ENCODE results near the gene CCNG2.

Gene CCNG2

GRCh38 chr4:77175201-77175611 is 18.2 kb downstream of the CCNG2 start:
- no peak for DNase-seq (ENCODE audit: low read depth in 1 of 2, low spot score in 1 of 2)

GRCh38 chr4:77176640-77177039 is 19.6 kb downstream of the CCNG2 start:
- DNase-seq (ENCODE audit: low read depth in 1 of 2, low spot score in 1 of 2), result no peak

- no peak for DNase-seq (ENCODE audit: low read depth in 1 of 2, low spot score in 1 of 2)
These were observed 20.2 kb downstream of the CCNG2 start for GRCh38 chr4:77177199-77177598.

- no peak for DNase-seq (ENCODE audit: low read depth in 1 of 2, low spot score in 1 of 2)
These were observed 21.6 kb downstream of the CCNG2 start for GRCh38 chr4:77178560-77178959.

DNA sequence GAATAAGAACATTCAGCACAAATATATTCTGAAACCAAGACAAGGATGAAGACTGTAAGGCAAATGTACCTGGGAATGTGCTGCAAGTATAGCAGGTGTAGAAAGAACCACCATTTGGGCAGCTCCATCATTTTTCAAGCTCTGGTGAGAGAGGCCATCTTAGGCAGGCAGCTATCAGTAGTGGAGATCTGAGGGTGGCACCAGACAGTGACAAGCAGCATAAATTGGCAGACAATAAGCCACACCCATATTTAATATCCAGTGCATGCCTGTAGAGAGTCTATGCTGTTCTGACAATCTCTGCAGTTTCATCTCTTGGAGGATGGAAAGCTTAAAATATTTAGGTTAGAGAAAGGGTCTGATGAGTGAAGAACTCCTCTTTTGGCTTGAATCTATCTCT is 22.5 kb downstream of the CCNG2 start:
- DNase-seq (ENCODE audit: low read depth in 1 of 2, low spot score in 1 of 2), result no peak

DNA sequence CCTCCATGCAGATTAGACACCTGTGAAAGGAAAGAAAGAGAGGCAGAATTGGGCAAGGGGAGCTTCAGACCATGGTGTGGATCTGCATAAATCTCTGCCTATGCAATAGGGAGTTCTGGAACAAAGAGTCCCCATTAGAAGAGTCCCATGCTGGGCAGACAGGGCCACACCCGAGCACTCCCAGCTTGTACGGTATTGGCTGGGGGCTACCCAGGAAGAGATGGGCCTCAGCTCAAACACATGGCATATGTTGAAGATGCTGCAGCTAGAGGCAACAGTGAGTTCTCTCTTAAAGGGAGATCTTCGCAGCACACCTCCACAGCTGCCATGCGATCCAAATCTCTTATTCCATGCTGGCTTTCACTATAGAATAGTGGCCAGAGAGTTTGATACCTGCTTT is 24.7 kb downstream of the CCNG2 start:
- DNase-seq (ENCODE audit: low read depth in 1 of 2, low spot score in 1 of 2), result no peak

DNA sequence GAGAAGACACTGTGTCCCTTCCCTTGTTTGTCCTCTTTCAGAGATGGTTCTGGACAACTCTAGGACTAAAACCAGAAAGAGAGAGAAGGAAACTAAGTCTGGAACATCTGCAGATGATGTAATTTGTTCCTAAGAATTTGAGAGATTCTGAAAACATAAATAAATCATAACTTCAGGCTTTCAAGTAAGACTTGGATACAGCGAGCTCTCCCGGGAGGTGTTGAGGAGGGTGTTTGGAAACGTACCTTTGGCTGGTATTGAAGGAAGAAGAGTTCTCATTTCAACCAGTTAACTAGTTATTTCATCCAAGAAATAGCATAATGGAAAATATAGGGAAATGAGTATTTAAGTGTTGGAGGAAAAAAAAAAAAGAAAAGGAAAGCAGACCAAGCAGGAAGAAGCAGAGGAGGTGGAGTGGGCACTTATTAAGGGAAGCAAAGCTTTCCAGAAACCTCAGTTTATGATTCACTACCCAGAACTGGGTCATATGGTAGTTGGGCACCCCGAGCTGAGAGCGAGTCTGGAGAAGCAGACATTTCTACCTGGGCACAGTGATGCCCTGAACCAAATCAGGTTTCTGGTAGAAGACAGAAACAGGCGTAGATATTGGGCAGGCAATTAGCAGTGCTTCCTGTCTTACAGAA is 26.9 kb downstream of the CCNG2 start:
- no peak for DNase-seq (ENCODE audit: low read depth in 1 of 2, low spot score in 1 of 2)

GRCh38 chr4:77184974-77185373 is 28.0 kb downstream of the CCNG2 start:
- DNase-seq (ENCODE audit: low read depth in 1 of 2, low spot score in 1 of 2), result no peak

DNA sequence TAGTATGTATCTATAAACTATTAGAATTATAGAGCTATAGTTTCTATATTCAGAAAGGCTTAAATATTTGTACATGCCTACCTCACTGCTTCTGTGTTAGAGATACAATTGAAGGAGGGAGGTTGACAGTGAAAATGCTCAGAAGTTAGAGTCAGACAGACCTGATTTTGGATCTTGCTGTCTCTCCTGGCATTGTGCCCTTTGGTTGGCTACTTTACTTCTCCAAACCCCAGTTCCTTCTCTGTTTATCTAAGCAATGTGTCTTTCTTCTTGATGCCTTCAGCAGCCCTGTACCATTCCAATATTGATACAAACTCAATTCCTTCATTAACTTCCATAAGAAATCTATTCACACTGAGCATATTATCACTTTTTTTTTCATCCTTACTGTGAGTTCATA is 28.7 kb downstream of the CCNG2 start:
- DNase-seq (ENCODE audit: low read depth in 1 of 2, low spot score in 1 of 2), result no peak

DNA sequence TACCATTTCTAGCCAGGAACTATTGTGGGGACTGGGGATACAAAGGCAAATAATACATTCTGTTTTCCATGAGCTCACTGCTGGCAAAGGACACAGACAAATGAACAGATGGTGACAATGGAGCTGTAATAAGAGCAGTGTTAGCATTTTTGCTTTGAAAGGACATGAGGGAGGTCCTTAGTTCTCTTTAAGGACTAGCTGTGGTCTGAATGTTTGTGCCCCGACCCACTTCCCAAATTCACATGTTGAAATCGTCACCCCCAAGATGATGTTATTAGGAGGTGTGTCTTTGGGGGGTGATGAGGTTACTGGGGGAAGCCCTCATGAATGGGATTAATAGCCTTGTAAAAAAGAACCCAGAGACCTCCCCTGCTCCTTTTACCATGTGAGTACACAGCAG is 30.3 kb downstream of the CCNG2 start:
- DNase-seq (ENCODE audit: low read depth in 1 of 2, low spot score in 1 of 2), result no peak

DNA sequence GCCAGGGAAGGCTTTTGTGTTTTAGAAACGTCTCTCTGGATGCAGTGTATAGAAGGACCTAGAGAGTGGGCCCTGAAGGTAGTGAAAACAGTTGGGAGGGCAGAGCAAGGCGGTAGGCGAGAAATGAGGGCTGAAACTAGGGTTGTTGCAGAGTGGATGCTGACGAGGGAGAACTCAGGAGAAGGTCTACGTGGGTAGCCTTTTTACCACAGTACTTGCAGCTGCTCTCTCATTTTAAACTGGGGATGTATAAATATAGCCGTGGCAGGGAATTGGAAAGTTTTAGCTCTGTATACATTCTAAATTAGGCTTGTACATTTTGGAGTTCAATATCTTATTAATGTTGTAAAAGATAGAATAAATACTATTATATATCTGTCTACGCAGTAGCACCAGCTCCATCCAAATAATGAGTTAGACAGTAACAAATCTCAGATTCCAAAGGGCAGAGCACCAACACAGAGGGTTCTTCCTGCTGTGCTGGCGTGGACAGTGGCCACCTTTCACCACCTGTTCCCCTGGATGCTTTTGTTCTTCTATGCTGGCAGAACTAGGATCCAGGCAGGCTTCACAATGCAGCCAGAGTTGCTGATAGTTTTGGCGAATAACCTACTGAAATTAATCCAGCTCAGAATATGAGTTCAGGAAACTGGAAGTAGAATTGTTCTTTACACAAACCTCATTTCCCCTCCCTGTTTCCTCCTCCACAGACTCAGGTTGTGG is 31.7 kb downstream of the CCNG2 start:
- no peak for DNase-seq (ENCODE audit: low read depth in 1 of 2, low spot score in 1 of 2)

DNA sequence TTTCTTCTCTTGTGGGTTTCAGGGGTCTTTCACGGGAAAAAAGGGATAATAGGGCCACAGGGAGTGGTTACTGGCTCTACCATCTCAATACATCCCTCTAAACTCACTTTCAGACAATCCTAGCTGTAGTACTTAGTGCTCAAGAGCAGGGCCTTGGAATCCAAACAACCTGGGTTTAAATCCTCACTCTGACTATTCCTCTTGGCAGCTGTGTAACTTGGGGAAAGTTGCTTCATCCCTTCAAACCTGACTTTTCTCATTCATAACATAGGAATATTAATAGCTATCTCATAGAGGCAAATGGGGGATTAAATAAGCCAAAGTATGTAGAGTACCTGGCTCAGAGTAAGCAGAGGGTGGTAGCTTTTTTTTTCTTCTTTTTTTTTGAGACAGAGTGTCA is 32.4 kb downstream of the CCNG2 start:
- no peak for DNase-seq (ENCODE audit: low read depth in 1 of 2, low spot score in 1 of 2)

DNA sequence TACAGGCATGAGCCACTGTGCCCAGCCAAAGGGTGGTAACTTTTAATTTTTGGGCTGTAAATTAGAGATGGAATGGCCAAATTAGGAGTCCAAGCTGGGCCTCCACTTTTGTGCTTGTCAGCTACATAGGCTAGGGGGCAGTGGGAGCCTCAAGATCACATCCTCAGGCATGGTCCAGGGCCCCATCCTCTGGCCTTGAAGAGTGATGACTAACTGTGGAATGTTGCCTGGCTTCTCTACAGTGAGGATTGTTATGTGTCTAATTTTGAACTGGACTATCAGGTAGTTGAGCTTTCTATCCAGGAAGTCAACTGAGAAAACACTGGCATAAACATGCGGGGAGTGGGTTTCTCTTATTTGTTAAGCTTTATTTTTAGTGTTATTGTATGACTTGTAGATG is 33.0 kb downstream of the CCNG2 start:
- no peak for DNase-seq (ENCODE audit: low read depth in 1 of 2, low spot score in 1 of 2)

DNA sequence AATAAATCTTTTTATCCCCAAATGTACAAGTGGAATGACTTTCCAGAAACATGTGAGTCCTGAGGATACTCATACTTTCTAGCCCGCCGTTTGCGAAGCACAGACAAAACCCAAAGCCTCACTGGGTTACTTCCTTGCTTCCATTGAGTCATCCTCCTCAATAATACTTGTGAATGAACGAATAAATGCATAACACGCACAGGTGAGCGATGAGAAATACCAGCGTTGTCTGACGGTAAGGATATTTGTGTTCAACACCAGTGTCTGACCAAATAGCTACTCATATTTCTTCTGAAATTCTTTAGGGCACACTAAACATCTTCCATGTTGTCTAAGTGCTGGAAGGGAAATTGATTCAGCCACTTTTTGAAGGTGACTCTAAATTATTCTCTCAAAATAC is 36.0 kb downstream of the CCNG2 start:
- DNase-seq (ENCODE audit: low read depth in 1 of 2, low spot score in 1 of 2), result no peak

GRCh38 chr4:77193511-77194102 is 36.6 kb downstream of the CCNG2 start:
- peak; percentile 47 to 49 for DNase-seq (ENCODE audit: low read depth in 1 of 2, low spot score in 1 of 2)

GRCh38 chr4:77194366-77194765 is 37.4 kb downstream of the CCNG2 start:
- DNase-seq (ENCODE audit: low read depth in 1 of 2, low spot score in 1 of 2), result no peak

GRCh38 chr4:77194989-77195388 is 38.0 kb downstream of the CCNG2 start:
- no peak for DNase-seq (ENCODE audit: low read depth in 1 of 2, low spot score in 1 of 2)

DNA sequence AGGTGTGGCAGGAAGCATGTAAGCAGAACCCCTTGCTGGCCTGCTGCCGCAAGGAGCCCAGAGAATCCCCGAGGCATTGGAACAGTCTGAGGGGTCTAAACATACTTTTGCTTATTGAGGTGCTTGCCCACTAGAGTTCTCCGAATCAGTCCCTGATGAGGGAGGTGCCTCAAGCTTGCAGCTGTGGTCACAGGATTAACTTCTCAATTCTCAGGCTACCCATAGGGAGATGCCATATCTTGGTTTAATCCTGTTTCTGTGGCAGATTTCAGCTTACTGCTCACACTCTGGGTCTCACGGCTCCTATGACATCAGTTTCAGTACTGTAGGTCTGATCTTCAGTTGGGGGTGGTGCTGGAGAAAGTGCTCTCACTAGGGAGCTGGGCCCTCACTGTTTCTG is 39.9 kb downstream of the CCNG2 start:
- DNase-seq (ENCODE audit: low read depth in 1 of 2, low spot score in 1 of 2), result no peak

- no peak for DNase-seq (ENCODE audit: low read depth in 1 of 2, low spot score in 1 of 2)
These were observed 40.4 kb downstream of the CCNG2 start for GRCh38 chr4:77197361-77197760.

GRCh38 chr4:77197831-77198230 is 40.8 kb downstream of the CCNG2 start:
- no peak for DNase-seq (ENCODE audit: low read depth in 1 of 2, low spot score in 1 of 2)

GRCh38 chr4:77199276-77199675 is 42.3 kb downstream of the CCNG2 start:
- DNase-seq (ENCODE audit: low read depth in 1 of 2, low spot score in 1 of 2), result no peak

GRCh38 chr4:77199701-77200100 is 42.7 kb downstream of the CCNG2 start:
- no peak for DNase-seq (ENCODE audit: low read depth in 1 of 2, low spot score in 1 of 2)

DNA sequence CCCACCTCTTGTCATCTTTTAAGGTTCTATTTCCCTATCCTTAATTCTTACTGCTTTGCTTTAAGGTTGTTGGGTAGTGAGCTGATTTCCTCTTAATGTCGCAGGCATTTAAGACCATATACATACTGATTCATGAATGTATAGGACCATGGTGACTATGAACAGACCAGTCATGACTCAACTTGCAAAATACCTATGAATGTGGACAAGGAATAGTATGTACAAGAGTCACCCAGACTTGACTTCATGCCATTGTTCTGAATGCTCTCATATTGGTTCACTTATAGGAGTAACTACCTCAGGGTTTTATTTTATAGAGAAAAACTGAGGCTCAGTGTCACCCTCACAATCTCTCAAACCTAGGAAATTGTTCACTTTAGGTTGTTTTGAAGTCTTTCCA is 44.3 kb downstream of the CCNG2 start:
- no peak for DNase-seq (ENCODE audit: low read depth in 1 of 2, low spot score in 1 of 2)
